GM21515 (cell line): ENCODE data around the gene TMEM191B.
"Not testable (repeated sequence)": the region's sequence is repeated elsewhere in the genome, so short reads cannot be mapped to it uniquely, and the experiment has no call there.

Source experiments
- ATAC-seq: cut with Tn5 transposase; IDR thresholded peaks from one replicate; pipeline ENCODE4 v1.9.1; 2021; ENCODE audit not compliant: unreplicated experiment

The TMEM191B gene

GRCh38 chr22:18527752-18528596 is at the start of gene TMEM191B:
Gene TMEM191B (plus strand): TSS chr22:18527802. CDS start chr22:18527981, 179 bp downstream.
- ATAC-seq: peak; percentile 27

GRCh38 chr22:18496227-18496626 is 31.4 kb upstream of the TMEM191B start:
- ATAC-seq: not testable (repeated sequence)

- not testable (repeated sequence) for ATAC-seq
Observed at GRCh38 chr22:18511327-18511726, 16.3 kb upstream of the TMEM191B start.

- not testable (repeated sequence) for ATAC-seq
Observed at GRCh38 chr22:18512378-18512777, 15.2 kb upstream of the TMEM191B start.

GRCh38 chr22:18513454-18513853 is 14.1 kb upstream of the TMEM191B start:
- not testable (repeated sequence) for ATAC-seq

GRCh38 chr22:18518061-18518460 is 9.5 kb upstream of the TMEM191B start, which contains the start of gene GGTLC3:
Gene GGTLC3 (minus strand): TSS chr22:18518161. CDS start chr22:18517897, 264 bp downstream.
- ATAC-seq: not testable (repeated sequence)

- not testable (repeated sequence) for ATAC-seq
Observed at GRCh38 chr22:18522762-18523161, 4.8 kb upstream of the TMEM191B start.

GRCh38 chr22:18523328-18523727 is 4.3 kb upstream of the TMEM191B start:
- ATAC-seq: not testable (repeated sequence)

- peak; percentile 66 for ATAC-seq
Observed at GRCh38 chr22:18528597-18529415, 1.2 kb downstream of the TMEM191B start.

- peak; percentile 12 for ATAC-seq
Observed at GRCh38 chr22:18529416-18530145, 2.0 kb downstream of the TMEM191B start.

- not testable (repeated sequence) for ATAC-seq
Observed at GRCh38 chr22:18533633-18534032, 6.0 kb downstream of the TMEM191B start.

GRCh38 chr22:18534315-18534714 is 6.7 kb downstream of the TMEM191B start:
- not testable (repeated sequence) for ATAC-seq

GRCh38 chr22:18539994-18540393 is 12.4 kb downstream of the TMEM191B start:
- ATAC-seq: not testable (repeated sequence)

- ATAC-seq: not testable (repeated sequence)
Observed at GRCh38 chr22:18543400-18543799, 15.8 kb downstream of the TMEM191B start.

GRCh38 chr22:18544615-18545014 is 17.0 kb downstream of the TMEM191B start:
- not testable (repeated sequence) for ATAC-seq

GRCh38 chr22:18549458-18550179 is 22.0 kb downstream of the TMEM191B start:
- ATAC-seq: not testable (repeated sequence)

- ATAC-seq: not testable (repeated sequence)
Observed at GRCh38 chr22:18551046-18551445, 23.4 kb downstream of the TMEM191B start.

- ATAC-seq: not testable (repeated sequence)
Observed at GRCh38 chr22:18552839-18553597, 25.4 kb downstream of the TMEM191B start.
